HEK293 (cell line): ENCODE results near the gene ABT1.
A peak's percentile ranks its signal among the peaks of the same experiment; 100 is the strongest.

Source experiments
- CTCF ChIA-PET: fragments of 350-600 bp; formaldehyde crosslinking; extraction: SDS; loops from one replicate; lab custom pipeline; 2021; ENCODE audit warnings: antibody characterized with exemption; lab: Yijun Ruan, JAX
- POLR2A ChIA-PET: fragments of 300-600 bp; formaldehyde crosslinking; extraction: SDS; loops from one replicate; lab custom pipeline; 2020; ENCODE audit warnings: antibody characterized with exemption, inconsistent platforms; lab: Yijun Ruan, JAX
- H3K27ac ChIP-seq: fragments of 200-500 bp; sonication (Bioruptor generic); 2 replicates; pipeline ENCODE4 v1.5.1; 2014; ENCODE audit warnings: low read depth, low read length, control low read depth, inconsistent platforms; ENCODE audit errors: extremely low read depth
- H3K36me3 ChIP-seq, 2 experiments: fragments of 200-500 bp in 1 of 2; sonication (Bioruptor generic) in 1 of 2; 1 replicate in 1 of 2; 2 replicates in 1 of 2; pipeline ENCODE4 v1.5.1; 2014 to 2017; ENCODE audit warnings: inconsistent platforms in 2 of 2, low read length in 2 of 2; ENCODE audit not compliant: control insufficient read depth in 2 of 2, insufficient read depth in 1 of 2
- H3K4me1 ChIP-seq: fragments of 200-500 bp; sonication (Bioruptor generic); 2 replicates; pipeline ENCODE4 v1.5.1; 2014; ENCODE audit warnings: mild to moderate bottlenecking, low read length, inconsistent platforms; ENCODE audit not compliant: control insufficient read depth, insufficient read depth
- H3K4me3 ChIP-seq: 2 replicates; pipeline ENCODE4 v1.5.1; 2011; ENCODE audit warnings: low read depth, mild to moderate bottlenecking, control low read depth, low read length, moderate library complexity
- H3K9me3 ChIP-seq: fragments of 200-500 bp; sonication (Bioruptor generic); 2 replicates; pipeline ENCODE4 v1.5.1; 2014; ENCODE audit warnings: low read depth, low read length, inconsistent platforms; ENCODE audit not compliant: control insufficient read depth, insufficient read depth
- GLIS2 ChIP-seq: fragments of 450-650 bp; formaldehyde crosslinking; IDR thresholded peaks from 2 replicates; pipeline ENCODE4 v1.5.1; 2016; ENCODE audit warnings: missing biosample characterization, missing genetic modification characterization
- IKZF3 ChIP-seq: fragments of 450-650 bp; IDR thresholded peaks from 2 replicates; pipeline ENCODE4 v1.5.0; 2018; ENCODE audit warnings: missing biosample characterization, mild to moderate bottlenecking, missing genetic modification characterization, moderate library complexity
- PRDM1 ChIP-seq: fragments of 450-650 bp; formaldehyde crosslinking; IDR thresholded peaks from 2 replicates; pipeline ENCODE4; 2016; ENCODE audit warnings: missing biosample characterization, missing genetic modification characterization
- ZIC2 ChIP-seq: fragments of 450-650 bp; formaldehyde crosslinking; IDR thresholded peaks from 2 replicates; pipeline ENCODE4 v1.5.1; 2016; ENCODE audit warnings: missing biosample characterization, missing genetic modification characterization
- ZNF132 ChIP-seq: fragments of 450-650 bp; formaldehyde crosslinking; IDR thresholded peaks from 2 replicates; pipeline ENCODE4 v1.5.1; 2017; ENCODE audit warnings: missing biosample characterization, missing genetic modification characterization, borderline replicate concordance
- ZNF146 ChIP-seq: fragments of 450-650 bp; formaldehyde crosslinking; IDR thresholded peaks from 2 replicates; pipeline ENCODE4 v1.5.1; 2016; ENCODE audit warnings: missing biosample characterization, missing genetic modification characterization
- ZNF211 ChIP-seq: fragments of 450-650 bp; formaldehyde crosslinking; IDR thresholded peaks from 2 replicates; pipeline ENCODE4 v1.5.1; 2016; ENCODE audit warnings: low read depth, missing biosample characterization, missing genetic modification characterization
- ZNF274 ChIP-seq, 2 experiments: fragments of 200-500 bp in 1 of 2; fragments of 450-650 bp in 1 of 2; sonication (Bioruptor generic) in 1 of 2; formaldehyde crosslinking in 1 of 2; IDR thresholded peaks; 2 replicates each; pipeline versions ENCODE4 v1.5.1 to v1.6.1; 2014 to 2016; ENCODE audit warnings: borderline replicate concordance in 1 of 2, inconsistent platforms in 1 of 2, low read length in 1 of 2, missing biosample characterization in 1 of 2, missing genetic modification characterization in 1 of 2
- ZNF391 ChIP-seq: fragments of 450-650 bp; formaldehyde crosslinking; IDR thresholded peaks from 2 replicates; pipeline ENCODE4 v1.5.1; 2016; ENCODE audit warnings: low read depth, missing biosample characterization, missing genetic modification characterization, borderline replicate concordance
- ZNF426 ChIP-seq: fragments of 450-650 bp; formaldehyde crosslinking; IDR thresholded peaks from 2 replicates; pipeline ENCODE4 v1.5.1; 2017; ENCODE audit warnings: missing biosample characterization, missing genetic modification characterization, mild to moderate bottlenecking, inconsistent platforms, moderate library complexity
- ZNF510 ChIP-seq: fragments of 450-650 bp; formaldehyde crosslinking; IDR thresholded peaks from 2 replicates; pipeline ENCODE4 v1.5.1; 2018; ENCODE audit warnings: mild to moderate bottlenecking, missing genetic modification characterization, missing biosample characterization; ENCODE audit not compliant: insufficient replicate concordance
- ZNF571 ChIP-seq: fragments of 450-650 bp; formaldehyde crosslinking; IDR thresholded peaks from 2 replicates; pipeline ENCODE4 v1.5.0; 2017; ENCODE audit warnings: missing biosample characterization, missing genetic modification characterization
- ZNF677 ChIP-seq: fragments of 450-650 bp; IDR thresholded peaks from 2 replicates; pipeline ENCODE4 v1.5.0; 2018; ENCODE audit warnings: missing biosample characterization, mild to moderate bottlenecking, missing genetic modification characterization, moderate library complexity
- ZNF76 ChIP-seq: fragments of 450-650 bp; formaldehyde crosslinking; IDR thresholded peaks from 2 replicates; pipeline ENCODE4; 2016; ENCODE audit warnings: low read depth, missing biosample characterization, missing genetic modification characterization, borderline replicate concordance
- ZNF776 ChIP-seq: fragments of 450-650 bp; formaldehyde crosslinking; IDR thresholded peaks from 2 replicates; pipeline ENCODE4 v1.5.0; 2017; ENCODE audit warnings: missing biosample characterization, missing genetic modification characterization, borderline replicate concordance
- ZNF792 ChIP-seq: fragments of 450-650 bp; formaldehyde crosslinking; IDR thresholded peaks from 2 replicates; pipeline ENCODE4 v1.5.1; 2016; ENCODE audit warnings: missing biosample characterization, missing genetic modification characterization
- TF ChIP-seq, protein P1 (sequence below): fragments of 450-650 bp; formaldehyde crosslinking; IDR thresholded peaks from 2 replicates; pipeline ENCODE4 v1.5.1; 2017; ENCODE audit warnings: missing biosample characterization, missing genetic modification characterization
- TF ChIP-seq, protein P2 (sequence below): fragments of 450-650 bp; formaldehyde crosslinking; IDR thresholded peaks from 2 replicates; pipeline ENCODE4 v1.5.1; 2016; ENCODE audit warnings: missing biosample characterization, missing genetic modification characterization

Gene ABT1

DNA sequence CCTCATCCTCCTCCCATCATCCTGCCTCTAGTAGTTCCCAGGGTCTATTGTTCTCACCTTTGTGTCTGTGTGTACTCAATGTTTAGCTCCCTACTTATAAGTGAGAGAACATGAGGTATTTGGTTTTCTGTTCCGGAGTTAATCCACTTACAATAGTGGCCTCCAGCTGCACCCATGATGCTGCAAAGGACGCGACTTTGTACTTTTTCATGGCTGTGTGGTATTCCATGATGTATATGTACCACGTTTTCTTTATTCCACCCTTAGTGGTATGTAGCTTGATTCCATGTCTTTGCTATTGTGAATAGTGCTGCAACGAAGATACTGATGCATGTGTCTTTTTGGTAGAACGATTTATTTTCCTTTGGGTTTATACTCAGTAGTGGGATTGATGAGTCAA is 18.5 kb upstream of the ABT1 start:
- Histone ChIP-seq H3K27ac (no peak overlapping the region), H3K9me3 (no peaks in the 10 kb centered on the region), H3K36me3 (no peaks in the 10 kb centered on the region), H3K4me1 (no peaks in the 10 kb centered on the region), H3K4me3 (no peak overlapping the region)
- ChIA-PET CTCF (interaction anchor here (0.5 to 9.0 kb wide), 4 partner anchors 16 to 534 kb away, joined by 3 to 152 read pairs (median 4); partner anchors contain the start of gene ABT1), POLR2A (interaction anchor here (1.4 kb wide), 1 partner anchor 22 kb away, joined by 5 read pairs; no protein-coding TSS in a partner anchor)
- TF ChIP-seq ZNF146 (tag by site-specific recombination) (peak; percentile 90), PRDM1 (tag by site-specific recombination) (no peak)

DNA sequence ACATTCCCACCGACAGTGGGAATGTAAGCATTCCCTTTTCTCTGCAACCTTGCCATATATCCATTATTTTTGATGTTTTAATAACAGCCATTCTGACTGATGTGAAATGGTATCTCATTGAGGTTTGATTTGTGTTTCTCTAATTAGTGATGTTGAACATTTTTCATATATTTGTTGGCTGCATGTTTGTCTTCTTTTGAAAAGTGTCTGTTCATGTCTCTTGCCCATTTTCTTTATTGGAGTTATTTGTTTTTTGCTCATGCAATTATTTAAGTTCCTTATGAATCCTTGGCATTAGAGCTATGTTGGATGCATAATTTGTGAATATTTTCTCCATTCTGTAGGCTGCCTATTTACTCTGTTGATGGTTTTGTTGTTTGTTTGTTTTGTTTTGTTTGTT is 18.0 kb upstream of the ABT1 start:
- POLR2A ChIA-PET = interaction anchor here (0.6 kb wide), 1 partner anchor 10 kb away, joined by 3 read pairs; no protein-coding TSS in a partner anchor
- no peaks in the 10 kb centered on the region for H3K4me1 ChIP-seq
- CTCF ChIA-PET = interaction anchor here (0.5 to 9.0 kb wide), 4 partner anchors 15 to 1011 kb away, joined by 3 to 152 read pairs (median 3); partner anchors contain the start of gene ABT1
- TF ChIP-seq ZNF391 (no peak), IKZF3 (tag by site-specific recombination) (no peak), ZNF132 (no peak), ZIC2 (tag by site-specific recombination) (no peak), ZNF274 (IDR thresholded peaks at IDR 0.05; ENCODE audit: low read length) (no peak), ZNF274 (tag by site-specific recombination; IDR thresholded peaks at IDR 0.05; ENCODE audit: borderline replicate concordance) (no peak)
- TF ChIP-seq, protein P1, sequence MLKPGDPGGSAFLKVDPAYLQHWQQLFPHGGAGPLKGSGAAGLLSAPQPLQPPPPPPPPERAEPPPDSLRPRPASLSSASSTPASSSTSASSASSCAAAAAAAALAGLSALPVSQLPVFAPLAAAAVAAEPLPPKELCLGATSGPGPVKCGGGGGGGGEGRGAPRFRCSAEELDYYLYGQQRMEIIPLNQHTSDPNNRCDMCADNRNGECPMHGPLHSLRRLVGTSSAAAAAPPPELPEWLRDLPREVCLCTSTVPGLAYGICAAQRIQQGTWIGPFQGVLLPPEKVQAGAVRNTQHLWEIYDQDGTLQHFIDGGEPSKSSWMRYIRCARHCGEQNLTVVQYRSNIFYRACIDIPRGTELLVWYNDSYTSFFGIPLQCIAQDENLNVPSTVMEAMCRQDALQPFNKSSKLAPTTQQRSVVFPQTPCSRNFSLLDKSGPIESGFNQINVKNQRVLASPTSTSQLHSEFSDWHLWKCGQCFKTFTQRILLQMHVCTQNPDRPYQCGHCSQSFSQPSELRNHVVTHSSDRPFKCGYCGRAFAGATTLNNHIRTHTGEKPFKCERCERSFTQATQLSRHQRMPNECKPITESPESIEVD (tag by site-specific recombination) = no peak
- no peak overlapping the region for H3K27ac ChIP-seq
- H3K4me3 ChIP-seq = no peak overlapping the region
- no peaks in the 10 kb centered on the region for H3K36me3 ChIP-seq
- no peaks in the 10 kb centered on the region for H3K9me3 ChIP-seq

DNA sequence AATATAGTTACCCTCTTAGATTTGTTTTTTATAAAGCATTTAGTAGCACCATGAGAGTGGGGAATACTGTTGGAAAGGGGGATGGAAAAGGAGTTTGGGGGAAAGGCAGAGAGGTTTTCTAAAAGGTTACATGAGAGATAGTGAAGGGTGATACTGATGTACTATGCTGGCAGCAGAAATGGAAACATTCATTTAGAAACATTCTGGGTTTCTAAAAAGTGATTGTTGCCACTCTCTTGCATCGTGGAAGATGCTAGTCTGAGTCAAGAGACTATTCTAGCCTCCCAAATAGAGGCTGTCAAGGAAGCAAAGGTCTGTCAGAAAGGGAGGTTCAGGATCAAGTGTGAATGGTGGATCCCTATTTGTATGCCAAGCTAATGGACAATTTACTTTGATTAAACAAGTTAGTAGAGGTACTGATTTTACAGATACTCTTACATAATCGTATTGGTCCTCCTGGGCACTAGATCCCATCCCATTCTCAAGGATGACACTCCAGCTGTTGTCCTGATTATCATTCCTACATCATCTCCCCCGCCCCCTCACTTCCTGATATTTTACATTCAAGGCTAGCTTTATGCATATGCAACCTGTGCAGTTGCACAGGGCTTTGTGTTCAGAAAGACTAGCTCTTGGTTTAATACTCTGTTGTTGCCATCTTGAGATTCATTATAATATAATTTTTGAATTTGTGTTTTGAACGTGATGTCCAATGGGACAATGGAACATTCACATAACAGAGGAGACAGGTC is 15.4 kb upstream of the ABT1 start:
- ChIA-PET CTCF (interaction anchor here (0.6 to 2.9 kb wide), 2 partner anchors 14 to 482 kb away, joined by 5 to 20 read pairs; no protein-coding TSS in a partner anchor), POLR2A (no interaction called here)
- no peak overlapping the region for H3K4me3 ChIP-seq
- no peaks in the 10 kb centered on the region for H3K9me3 ChIP-seq
- no peak overlapping the region for H3K27ac ChIP-seq
- H3K4me1 ChIP-seq = no peaks in the 10 kb centered on the region
- no peak for TF ChIP-seq ZNF792
- TF ChIP-seq GLIS2 (tag by site-specific recombination) = no peak
- TF ChIP-seq ZNF426 (tag by site-specific recombination) = no peak
- TF ChIP-seq ZNF571 (tag by site-specific recombination) = no peak
- TF ChIP-seq ZNF146 (tag by site-specific recombination) = no peak
- no peak for TF ChIP-seq ZNF510 (tag by site-specific recombination)
- no peak for TF ChIP-seq ZNF776 (tag by site-specific recombination)
- TF ChIP-seq, protein P2, sequence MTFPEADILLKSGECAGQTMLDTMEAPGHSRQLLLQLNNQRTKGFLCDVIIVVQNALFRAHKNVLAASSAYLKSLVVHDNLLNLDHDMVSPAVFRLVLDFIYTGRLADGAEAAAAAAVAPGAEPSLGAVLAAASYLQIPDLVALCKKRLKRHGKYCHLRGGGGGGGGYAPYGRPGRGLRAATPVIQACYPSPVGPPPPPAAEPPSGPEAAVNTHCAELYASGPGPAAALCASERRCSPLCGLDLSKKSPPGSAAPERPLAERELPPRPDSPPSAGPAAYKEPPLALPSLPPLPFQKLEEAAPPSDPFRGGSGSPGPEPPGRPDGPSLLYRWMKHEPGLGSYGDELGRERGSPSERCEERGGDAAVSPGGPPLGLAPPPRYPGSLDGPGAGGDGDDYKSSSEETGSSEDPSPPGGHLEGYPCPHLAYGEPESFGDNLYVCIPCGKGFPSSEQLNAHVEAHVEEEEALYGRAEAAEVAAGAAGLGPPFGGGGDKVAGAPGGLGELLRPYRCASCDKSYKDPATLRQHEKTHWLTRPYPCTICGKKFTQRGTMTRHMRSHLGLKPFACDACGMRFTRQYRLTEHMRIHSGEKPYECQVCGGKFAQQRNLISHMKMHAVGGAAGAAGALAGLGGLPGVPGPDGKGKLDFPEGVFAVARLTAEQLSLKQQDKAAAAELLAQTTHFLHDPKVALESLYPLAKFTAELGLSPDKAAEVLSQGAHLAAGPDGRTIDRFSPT (tag by site-specific recombination) = no peak
- TF ChIP-seq ZNF211 (tag by site-specific recombination) = no peak
- no peak for TF ChIP-seq ZNF76
- no peak for TF ChIP-seq ZNF677 (tag by site-specific recombination)
- no peaks in the 10 kb centered on the region for H3K36me3 ChIP-seq
